ENCODE data around the gene TMEM271.

Gene TMEM271

DNA sequence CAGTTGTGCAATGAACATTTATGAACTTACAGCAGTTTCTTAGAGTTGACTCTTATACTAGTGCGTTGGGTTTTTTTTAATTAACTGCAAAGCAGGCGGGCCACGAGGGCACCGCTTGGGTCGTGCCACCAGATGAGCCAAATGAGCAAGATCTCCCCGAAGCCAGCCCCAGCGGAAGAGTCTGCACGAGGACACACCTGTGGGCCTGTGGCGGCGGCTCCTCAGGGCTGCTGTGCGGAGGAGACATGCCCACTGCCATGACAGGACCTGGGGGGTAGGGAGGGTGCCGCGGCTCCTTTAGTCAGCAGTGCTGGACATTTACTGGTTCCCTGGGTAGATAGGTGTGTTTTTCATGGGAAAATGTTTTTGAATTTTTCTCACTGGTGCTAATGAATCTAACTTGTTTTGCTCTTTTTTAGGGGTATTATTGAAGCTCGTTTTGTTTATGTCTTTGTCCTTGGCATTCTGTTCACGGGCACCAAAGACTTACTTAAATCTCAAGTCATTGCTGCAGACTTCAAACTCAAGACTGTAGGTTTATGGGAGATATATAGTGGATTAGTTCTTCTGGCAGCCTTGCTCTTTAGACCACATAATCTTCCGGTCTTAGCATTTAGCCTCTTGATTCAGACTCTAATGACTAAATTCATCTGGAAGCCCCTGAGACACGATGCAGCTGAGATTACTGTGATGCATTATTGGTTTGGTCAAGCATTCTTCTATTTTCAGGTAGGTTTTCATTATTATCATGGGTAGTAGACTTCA lies 45.9 kb downstream of the TMEM271 start:
- H3K4me3 ChIP-seq (ENCODE audit: low read depth, low read length), result no peak overlapping the region
- TF ChIP-seq CTCF (IDR thresholded peaks at IDR 0.05; ENCODE audit: low read depth, low read length) (no peak), POLR2A (IDR thresholded peaks at IDR 0.05; ENCODE audit: extremely low read depth, insufficient read length) (no peak), MYC (IDR thresholded peaks at IDR 0.05; ENCODE audit: low read depth, low read length) (no peak)
- TF ChIP-seq, protein P1, sequence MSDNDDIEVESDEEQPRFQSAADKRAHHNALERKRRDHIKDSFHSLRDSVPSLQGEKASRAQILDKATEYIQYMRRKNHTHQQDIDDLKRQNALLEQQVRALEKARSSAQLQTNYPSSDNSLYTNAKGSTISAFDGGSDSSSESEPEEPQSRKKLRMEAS (IDR thresholded peaks at IDR 0.05; ENCODE audit: low read depth, low read length), result no peak
- no peak for DNase-seq (ENCODE audit: low read depth)

- DNase-seq (ENCODE audit: low read depth), result no peak
- no peak overlapping the region for H3K4me3 ChIP-seq (ENCODE audit: low read depth, low read length)
- TF ChIP-seq, protein P1 (IDR thresholded peaks at IDR 0.05; ENCODE audit: low read depth, low read length), result no peak
- no peak for TF ChIP-seq MYC (IDR thresholded peaks at IDR 0.05; ENCODE audit: low read depth, low read length)
- no peak for TF ChIP-seq POLR2A (IDR thresholded peaks at IDR 0.05; ENCODE audit: extremely low read depth, insufficient read length)
- TF ChIP-seq CTCF (IDR thresholded peaks at IDR 0.05; ENCODE audit: low read depth, low read length), result no peak
Measured at GRCh38 chr4:529563-529962, 46.5 kb downstream of the TMEM271 start.

- DNase-seq (ENCODE audit: low read depth), result no peak
- no peak for TF ChIP-seq POLR2A (IDR thresholded peaks at IDR 0.05; ENCODE audit: extremely low read depth, insufficient read length)
- TF ChIP-seq CTCF (IDR thresholded peaks at IDR 0.05; ENCODE audit: low read depth, low read length), result no peak
- TF ChIP-seq, protein P1 (IDR thresholded peaks at IDR 0.05; ENCODE audit: low read depth, low read length), result no peak
- TF ChIP-seq MYC (IDR thresholded peaks at IDR 0.05; ENCODE audit: low read depth, low read length), result no peak
- no peak overlapping the region for H3K4me3 ChIP-seq (ENCODE audit: low read depth, low read length)
Measured at GRCh38 chr4:528835-529234, 47.3 kb downstream of the TMEM271 start.

DNA sequence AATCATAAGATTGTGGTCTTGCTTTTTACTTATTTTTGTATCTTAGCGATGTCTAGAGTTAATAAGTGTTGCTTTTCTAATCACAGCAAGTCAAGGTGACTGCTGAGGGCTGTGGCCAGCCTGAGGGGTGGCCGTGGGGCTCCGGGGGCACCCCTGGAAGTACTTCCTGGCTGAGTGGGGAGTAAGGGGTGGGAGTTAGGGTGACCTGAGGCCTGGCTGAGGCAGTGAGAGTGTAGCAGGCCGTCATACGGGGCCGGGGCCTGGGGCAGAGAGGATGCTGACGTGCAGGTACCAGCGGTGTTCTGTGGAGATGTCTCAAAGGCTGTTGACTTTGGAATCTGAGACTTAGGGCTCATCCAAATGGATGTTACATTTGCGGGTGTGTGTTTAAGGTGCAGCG lies 47.8 kb downstream of the TMEM271 start:
- DNase-seq (ENCODE audit: low read depth), result no peak
- no peak overlapping the region for H3K4me3 ChIP-seq (ENCODE audit: low read depth, low read length)
- TF ChIP-seq POLR2A (IDR thresholded peaks at IDR 0.05; ENCODE audit: extremely low read depth, insufficient read length), result no peak
- no peak for TF ChIP-seq MYC (IDR thresholded peaks at IDR 0.05; ENCODE audit: low read depth, low read length)
- no peak for TF ChIP-seq CTCF (IDR thresholded peaks at IDR 0.05; ENCODE audit: low read depth, low read length)
- TF ChIP-seq, protein P1 (IDR thresholded peaks at IDR 0.05; ENCODE audit: low read depth, low read length), result no peak

DNA sequence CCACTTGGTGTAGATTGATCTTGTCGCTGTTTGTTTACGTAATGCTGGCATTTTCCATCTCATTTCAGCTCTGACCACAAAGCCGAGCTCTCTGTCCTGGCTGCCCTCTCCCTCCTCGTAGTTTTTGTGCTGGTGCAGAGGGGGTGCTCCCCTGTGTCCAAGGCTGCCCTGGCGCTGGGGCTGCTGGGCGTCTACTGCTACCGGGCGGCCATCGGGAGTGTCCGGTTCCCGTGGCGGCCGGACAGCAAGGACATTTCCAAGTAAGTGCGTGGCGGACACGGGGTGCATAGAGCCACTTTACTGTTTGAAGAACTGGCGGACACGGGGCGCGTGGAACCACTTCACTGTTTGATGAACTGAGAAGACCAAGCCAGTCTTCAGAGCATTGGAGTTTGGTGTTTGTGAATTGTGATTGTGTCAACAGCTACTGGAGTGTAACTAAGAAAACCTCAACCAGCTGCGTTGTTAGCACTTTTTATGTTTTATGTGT lies 49.1 kb downstream of the TMEM271 start:
- no peak overlapping the region for H3K4me3 ChIP-seq (ENCODE audit: low read depth, low read length)
- no peak for DNase-seq (ENCODE audit: low read depth)
- TF ChIP-seq, protein P1 (IDR thresholded peaks at IDR 0.05; ENCODE audit: low read depth, low read length), result no peak
- no peak for TF ChIP-seq CTCF (IDR thresholded peaks at IDR 0.05; ENCODE audit: low read depth, low read length)
- TF ChIP-seq POLR2A (IDR thresholded peaks at IDR 0.05; ENCODE audit: extremely low read depth, insufficient read length), result no peak
- no peak for TF ChIP-seq MYC (IDR thresholded peaks at IDR 0.05; ENCODE audit: low read depth, low read length)

Data from NB4 (cell line).